ENCODE data around the gene KDM2B.
A peak's percentile ranks its signal among the peaks of the same experiment; 100 is the strongest.

Gene KDM2B

GRCh38 chr12:121455766-121456420 lies 124.9 kb downstream of the KDM2B start:
- DNase-seq (ENCODE audit: low spot score): no peak

DNA sequence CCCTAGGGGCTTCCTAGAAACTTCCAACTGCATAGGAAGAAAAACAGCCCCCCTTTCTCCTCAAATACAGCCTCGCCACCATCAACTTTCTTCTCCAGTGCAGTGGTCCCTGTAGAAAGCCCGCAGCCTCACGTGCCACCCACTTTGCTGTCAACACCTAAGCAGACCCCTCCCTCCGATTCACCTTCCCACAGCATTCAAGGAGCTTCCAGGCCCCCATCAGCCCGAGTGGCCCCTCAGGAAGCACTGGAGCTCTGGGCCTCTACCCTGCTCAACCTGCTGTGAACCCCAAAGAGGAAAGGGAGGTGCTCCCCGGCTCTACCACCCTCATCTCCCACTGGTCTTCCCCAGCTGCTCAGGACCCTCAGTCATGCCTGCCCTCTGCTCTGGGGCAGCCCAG lies 125.9 kb downstream of the KDM2B start:
- DNase-seq (ENCODE audit: low spot score): no peak

- no peak for DNase-seq (ENCODE audit: low spot score)
These were observed 127.2 kb downstream of the KDM2B start for GRCh38 chr12:121453629-121454028.

- DNase-seq (ENCODE audit: low spot score): no peak
These were observed 127.8 kb downstream of the KDM2B start for GRCh38 chr12:121452985-121453360.

DNA sequence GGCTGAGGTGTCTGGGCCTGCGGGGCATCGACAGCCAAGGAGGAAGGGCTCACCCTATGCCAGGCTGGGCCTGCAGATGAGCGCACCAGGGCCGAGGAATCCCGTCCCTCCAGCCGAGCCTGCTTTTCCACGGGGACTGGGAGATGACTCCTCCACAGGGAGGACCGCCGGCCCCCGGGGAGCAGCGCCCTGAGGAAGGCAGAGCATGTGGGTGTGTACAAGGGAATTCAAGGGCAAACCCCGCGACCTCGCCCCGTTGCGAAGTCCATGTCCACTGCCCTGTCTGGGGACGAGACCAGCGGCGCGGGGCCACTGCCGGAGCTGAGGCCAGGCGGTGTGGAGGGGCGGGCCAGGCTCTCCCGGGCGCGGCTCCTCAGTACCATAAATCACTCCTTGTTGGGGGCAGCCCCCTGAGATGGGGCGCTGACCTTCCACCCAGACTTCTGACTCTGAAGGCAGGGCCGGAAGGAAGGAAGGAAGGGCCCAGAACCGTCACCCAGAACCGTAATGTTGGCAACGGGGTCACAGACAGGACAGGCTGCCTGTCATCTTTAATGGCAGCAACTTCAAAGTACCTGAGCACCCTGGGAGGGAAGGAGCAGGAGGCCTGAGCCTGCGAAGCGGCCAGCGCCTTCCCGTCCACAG lies 128.4 kb downstream of the KDM2B start:
- DNase-seq (ENCODE audit: low spot score): no peak

DNA sequence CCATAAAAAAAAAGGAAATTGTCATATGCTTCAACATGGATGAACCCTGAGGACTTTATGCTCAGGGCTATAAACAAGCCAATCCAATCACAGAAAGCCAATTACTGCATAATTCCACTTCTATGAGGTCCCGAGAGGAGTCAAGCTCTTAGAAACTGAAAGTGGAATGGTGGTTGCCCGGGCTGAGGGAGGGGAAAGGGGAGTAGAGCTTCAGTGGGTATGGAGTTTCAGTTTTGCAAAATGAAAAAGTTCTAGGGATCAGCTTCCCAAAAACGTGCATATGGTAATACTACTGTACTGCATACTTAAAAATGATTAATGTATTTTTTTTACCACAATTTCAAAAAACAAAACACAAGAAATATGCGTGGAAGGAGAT lies 128.9 kb downstream of the KDM2B start:
- DNase-seq (ENCODE audit: low spot score): no peak

DNA sequence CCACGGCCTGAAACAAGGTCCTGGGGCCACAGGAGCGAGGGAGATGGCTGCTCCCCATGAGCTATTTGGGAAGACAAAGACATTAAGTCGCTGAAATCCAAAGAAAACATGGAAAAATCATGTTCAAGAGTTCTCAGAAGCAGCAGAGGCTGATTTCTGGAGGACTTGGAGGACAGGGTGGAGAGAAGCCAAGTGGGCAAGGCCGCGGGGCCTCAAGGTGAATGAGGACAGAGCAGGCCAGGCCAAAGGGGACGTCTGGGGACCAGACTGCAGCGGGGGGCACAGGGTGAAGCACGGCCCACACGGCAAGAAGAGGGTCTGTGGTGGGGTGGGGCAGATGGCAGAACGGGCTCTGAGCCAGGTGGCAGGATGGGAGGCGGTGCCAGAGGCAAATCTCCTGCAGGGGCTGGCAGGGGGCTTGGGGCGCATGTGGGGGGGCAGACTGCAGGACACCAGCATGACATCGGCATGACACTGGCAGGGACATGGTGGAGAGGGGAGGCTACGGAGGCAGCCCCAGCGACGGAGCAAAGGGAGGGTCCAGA lies 132.0 kb downstream of the KDM2B start:
- no peak for DNase-seq (ENCODE audit: low spot score)

GRCh38 chr12:121446750-121447149 lies 134.1 kb downstream of the KDM2B start:
- DNase-seq (ENCODE audit: low spot score): no peak

DNA sequence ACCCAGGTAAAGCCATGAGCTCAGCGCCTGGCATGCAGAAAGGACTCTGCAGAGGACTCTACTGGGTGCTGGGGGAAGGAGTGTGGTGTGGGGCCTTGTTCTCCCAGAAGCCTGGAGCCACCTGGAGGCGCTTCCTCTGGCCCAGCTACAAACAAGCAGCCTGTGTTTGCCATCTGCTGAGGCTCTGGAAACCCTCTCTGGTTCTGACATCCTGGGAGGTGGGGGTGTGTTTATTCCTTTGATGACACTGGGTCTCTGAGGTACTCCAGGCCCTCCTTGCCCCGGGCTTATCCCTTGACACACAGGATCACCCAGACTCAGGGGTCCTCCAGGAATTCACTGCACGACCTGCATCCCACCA lies 136.0 kb downstream of the KDM2B start:
- no peak for DNase-seq (ENCODE audit: low spot score)

DNA sequence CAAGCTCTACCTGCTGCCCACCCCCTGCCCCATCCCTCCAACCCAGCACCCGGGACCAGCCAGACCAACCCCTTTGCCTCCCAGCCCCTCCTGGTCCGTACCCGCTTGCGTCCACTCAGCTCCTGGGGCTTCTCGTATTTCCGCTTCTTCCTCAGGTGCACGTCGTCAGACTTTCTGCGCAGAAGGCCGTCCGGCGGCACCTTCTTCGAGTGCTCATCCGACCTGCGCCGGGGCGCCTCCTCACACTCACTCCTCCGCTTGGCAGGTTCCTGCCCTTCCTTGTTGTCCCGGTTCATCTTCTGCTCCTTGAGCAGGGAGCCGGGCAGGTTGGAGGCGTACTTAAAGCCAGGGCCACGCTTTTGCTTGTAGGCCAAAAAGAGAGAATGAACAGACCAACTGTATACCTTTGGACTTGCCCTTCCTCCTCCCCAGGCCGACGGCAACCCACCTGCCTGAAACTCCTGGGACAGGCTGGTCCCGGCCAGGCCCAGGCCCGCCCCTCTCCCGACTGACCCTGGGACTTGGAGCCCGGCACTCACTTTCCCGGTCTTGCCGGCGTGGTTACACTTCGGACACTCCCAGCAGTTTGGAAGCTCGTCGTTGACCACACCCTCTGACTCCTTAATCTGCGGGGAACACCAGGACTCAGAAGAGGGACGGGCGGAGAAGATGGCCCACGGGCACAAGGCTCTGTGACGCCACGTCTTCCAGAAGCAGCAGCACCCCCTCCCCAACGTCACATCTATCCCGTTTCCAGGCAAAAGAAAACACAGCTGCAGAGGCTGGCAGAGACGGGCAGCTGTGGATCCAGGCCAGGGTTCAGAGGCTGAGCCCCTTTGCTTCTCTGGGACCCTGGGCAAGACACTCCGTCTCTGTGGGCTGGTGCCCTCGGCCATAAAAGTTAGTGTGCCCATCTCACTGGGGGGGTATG lies 136.6 kb downstream of the KDM2B start:
- no peak for DNase-seq (ENCODE audit: low spot score)

DNA sequence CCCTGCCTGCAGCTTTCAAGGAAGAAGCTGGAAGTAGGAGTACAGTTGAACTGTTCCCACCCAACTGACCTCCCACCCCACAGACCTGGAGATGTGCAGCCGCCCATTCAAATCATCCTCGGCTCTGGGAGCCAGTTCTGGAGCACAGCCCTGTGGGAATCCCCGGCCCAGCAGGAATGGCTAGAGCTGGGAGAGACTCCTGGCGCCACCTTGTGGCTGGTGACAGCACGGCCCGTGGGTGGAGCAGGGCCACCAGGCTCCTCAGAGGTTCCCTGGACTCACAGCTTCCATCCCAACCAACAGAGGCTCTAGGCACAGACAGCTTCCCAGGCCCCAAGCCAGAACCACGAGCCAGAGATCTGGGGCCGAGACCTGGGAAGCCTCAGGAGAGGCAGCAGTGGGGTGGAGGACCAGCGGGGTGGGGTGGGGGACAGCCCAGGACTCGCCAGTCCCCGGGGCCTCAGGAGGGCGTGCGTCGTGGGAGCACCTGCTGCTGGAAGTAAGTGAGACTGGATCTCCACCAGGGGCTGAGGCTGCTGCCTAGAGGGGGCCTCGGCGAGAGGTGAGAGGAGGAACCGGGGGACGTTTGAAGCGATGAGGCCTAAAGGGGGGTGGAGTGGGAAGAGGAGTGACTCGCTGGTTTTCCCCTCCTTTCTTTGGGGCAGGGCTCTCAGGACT lies 137.5 kb downstream of the KDM2B start:
- DNase-seq (ENCODE audit: low spot score): peak; percentile 97

GRCh38 chr12:121442028-121442948 lies 138.5 kb downstream of the KDM2B start:
- DNase-seq (ENCODE audit: low spot score): no peak

DNA sequence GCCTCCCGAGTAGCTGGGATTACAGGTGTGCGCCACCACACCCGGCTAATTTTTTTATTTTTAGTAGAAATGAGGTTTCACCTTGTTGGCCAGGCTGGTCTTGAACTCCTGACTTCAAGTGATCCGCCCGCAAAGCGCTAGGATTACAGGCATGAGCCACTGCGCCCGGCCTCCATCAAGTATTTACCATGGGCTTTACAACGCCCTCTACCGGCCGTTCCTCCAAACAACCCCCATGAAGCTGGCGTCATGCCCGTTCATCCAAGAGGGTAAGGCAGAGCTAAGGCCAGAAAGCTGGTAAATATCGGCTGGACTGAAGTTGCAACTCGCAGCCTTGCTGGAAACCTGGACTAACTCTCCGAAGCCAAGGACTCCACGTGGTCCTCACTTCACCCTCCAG lies 139.3 kb downstream of the KDM2B start:
- peak; percentile 37 for DNase-seq (ENCODE audit: low spot score)

- DNase-seq (ENCODE audit: low spot score): no peak
These were observed 140.1 kb downstream of the KDM2B start for GRCh38 chr12:121440768-121441167.

GRCh38 chr12:121439715-121440114 lies 141.1 kb downstream of the KDM2B start:
- no peak for DNase-seq (ENCODE audit: low spot score)

DNA sequence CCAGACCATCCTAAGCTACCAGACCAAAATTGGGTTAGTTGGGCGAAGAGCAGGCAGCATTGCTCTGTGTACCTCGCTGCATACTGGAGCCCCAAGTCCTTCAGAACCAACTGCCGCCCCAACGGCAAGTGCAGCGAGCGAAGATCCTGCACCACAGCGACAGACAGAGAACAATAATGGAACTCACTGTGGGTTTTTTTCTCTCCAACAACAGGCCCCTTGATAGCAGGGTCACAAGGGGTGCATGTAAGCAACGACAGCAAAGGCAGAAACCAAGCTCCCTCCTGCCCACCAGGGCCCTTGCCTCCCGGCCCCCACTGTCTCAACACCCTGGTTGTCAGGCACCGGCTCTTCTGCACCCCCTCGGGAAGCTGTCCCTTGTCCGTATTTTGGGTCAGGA lies 141.9 kb downstream of the KDM2B start:
- DNase-seq (ENCODE audit: low spot score): no peak

GRCh38 chr12:121436706-121437105 lies 144.1 kb downstream of the KDM2B start:
- no peak for DNase-seq (ENCODE audit: low spot score)

DNA sequence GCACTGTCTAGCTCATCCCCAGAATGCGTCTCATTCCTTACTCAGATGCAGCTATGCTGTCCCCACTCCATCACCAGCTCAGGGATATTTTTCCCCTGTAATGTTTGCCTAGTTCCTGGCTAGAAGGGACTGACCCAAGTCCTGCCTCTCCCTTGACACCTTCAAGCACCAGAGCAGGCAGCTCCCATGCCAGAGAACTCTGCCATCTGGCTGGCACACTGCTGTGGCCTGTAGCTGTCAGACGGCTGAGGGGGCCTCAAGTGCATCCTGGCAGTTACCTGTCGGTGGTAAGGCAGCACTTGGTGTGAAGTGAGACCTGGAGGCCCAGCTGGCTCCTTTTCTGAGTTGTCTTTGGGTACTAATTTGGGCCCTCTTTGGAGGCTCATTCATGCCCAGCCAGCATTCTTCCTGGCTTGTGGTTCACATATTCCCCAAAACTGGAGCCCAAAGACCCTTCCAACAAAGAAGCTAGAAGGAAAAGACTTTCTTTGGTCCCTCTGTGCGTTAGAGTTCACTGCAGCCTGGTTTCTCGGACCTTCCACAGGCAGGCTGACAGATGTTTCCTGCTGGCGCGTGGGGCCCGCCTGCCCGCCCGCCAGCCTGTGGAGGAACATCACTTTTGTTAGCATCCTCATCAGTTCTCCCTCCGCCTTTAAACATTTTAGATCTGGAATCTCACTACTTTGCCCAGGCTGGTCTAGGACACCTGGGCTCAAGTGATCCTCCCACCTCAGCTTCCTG lies 147.9 kb downstream of the KDM2B start:
- DNase-seq (ENCODE audit: low spot score): no peak

GRCh38 chr12:121430833-121431415 lies 149.9 kb downstream of the KDM2B start:
- DNase-seq (ENCODE audit: low spot score): no peak

GRCh38 chr12:121428883-121429282 lies 151.9 kb downstream of the KDM2B start:
- no peak for DNase-seq (ENCODE audit: low spot score)

Data from HuH-7.5 (cell line).